HL-60/S4 treated with retinoic acid at 250 ng/mL for 4 days and 3 days (cell line): ENCODE results near the gene HELB.

ENCODE experiments used
- in situ Hi-C: fragments of 300-500 bp; cut with MboI; formaldehyde crosslinking; loops from 2 replicates; pipeline ENCODE4 v1.7.0; 2022; ENCODE audit warnings: low sequenced_read_pairs

Gene HELB

GRCh38 chr12:66359300-66359699 is 57.0 kb downstream of the HELB start:
- in situ Hi-C loops = no loop called here

DNA sequence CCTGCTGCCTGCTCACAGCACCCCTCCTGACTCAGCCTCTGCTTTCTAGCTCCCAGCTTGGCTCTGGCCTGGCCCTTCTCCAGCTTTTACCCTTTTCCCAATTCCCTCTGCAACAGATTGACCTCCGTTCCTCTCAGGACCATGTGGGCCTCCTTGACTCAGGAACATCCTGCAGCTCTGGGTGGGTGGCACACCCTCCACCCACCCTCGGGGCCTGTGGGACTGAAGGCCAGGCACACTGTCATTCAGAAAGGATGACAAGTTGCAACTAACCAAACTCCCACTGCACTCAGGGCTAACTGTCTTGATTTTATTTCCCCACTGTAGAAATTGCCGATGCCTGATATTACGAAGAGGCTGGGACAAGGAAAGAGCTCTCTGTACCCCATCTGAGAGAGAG is 59.4 kb downstream of the HELB start:
- in situ Hi-C loops = no loop called here

DNA sequence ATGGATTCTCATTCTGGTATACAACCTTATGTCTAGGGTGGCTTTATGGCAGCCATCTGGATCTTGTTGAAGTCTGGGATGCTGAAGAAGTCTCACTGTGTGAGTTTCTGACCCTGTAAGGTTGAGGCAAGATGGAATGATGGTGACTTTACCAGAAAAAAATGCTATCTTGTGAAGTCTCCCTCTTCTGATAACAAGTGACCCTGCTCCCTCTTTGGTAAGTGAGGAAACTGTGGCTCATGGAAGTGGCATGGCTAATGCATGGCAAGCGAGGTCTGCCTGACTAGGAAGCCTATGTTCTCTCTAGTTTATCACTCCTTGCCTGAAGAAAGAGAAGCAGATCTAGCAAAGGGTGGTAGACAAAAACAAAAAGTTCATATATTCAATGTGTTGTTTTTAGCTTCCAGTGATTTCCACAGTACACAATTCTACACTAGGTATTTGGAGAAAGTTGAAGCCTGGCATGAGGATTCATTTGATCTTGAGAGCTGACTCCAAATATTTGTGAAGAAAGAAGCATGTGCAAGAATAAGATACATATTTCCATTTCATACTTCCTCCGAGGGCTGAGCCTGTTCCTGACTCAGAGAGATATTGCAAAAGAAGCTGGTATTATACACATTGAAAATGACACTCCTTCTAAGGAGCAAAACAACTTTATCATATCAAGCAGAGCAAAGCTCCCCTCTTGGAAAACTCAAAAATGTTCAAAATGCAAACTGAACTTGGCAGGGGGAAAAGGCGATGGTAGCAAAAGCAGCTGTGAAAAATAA is 63.6 kb downstream of the HELB start:
- in situ Hi-C loops = no loop called here

DNA sequence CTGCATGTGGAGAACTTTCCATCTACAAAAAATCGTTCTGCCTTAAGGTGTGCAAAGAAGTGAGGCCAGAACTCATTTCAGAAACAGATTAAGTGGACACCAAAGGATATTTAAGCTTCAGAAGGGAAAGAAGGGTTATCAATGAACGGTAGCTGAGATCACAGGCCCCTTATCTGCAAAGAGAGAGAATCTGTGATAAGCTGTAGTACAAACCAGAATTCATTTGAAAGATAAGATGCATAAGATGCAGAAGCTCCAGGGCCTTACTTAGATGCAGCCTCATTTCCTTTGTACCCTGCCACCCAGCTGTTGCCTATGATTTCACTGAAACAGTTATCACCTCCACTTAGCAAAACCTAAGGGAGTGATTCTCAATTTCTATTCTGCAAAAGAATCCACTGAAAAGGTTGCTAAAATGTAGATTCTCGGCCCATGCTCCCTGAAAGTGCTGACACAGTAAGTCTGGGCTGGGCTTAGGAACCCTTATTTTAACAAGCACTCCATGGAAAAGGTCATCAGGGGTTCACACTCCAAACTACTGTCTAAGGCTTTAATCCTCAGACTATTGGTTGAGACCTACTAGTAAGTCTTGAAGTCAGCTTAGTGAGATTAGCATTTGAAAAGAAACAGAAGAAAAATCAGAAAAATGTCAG is 64.8 kb downstream of the HELB start:
- in situ Hi-C loops = no loop called here

- in situ Hi-C loops = no loop called here
These were observed 69.7 kb downstream of the HELB start for GRCh38 chr12:66371982-66372381.

DNA sequence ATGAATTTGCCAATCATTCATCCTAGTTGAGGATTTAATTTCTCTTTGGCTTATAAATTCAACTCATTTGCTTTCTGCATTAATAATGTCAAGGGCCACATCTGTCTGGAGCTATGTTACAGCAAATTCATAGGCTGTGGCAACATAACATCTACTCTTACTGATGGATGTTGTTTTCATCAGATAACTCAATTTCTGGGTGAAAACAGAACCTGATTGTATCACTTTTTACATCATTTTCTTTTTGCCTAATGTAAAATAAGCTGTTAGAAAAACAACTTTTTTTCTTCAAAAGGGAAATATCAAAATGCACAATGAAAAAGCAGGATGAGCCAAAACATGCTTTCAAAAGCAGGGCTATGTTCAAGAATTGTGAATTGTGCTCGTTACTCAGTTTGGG is 73.3 kb downstream of the HELB start:
- in situ Hi-C loops = no loop called here

GRCh38 chr12:66379616-66380015 is 77.3 kb downstream of the HELB start:
- in situ Hi-C loops = no loop called here

DNA sequence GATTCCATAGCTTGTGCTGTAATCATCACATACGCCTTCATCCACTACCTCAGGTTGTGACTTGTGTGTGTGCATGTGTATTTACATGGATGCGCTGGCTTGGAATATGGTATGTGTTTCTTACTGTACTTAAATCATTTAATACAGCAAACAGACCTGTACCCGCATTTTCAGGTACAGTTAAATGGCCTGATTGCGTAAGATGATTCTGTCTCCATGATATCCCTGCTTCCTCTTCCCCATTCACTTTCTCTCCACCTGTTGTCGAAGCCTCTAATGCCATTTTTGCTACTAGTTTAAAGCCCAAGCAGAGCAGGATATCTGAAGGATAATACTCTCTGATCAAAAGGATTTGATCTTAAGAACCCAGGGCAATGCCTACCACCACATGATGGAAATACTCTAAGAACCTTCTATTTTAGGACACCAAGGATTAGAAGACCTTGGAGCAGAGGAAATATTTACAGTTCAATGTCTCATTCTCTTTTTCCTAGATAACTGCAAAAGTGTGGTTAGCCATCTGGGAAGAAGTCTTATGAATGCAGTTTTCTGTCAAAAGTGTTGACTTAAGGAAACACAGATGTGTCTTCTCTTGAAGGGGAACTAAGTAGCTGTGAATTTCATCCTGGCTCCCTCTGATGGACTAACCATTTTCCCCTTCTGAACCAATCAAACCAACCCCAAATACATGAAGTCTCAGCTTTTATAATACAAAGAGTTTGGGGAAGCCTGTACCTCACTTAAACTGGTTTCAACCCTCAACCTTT is 78.7 kb downstream of the HELB start:
- in situ Hi-C loops = no loop called here

DNA sequence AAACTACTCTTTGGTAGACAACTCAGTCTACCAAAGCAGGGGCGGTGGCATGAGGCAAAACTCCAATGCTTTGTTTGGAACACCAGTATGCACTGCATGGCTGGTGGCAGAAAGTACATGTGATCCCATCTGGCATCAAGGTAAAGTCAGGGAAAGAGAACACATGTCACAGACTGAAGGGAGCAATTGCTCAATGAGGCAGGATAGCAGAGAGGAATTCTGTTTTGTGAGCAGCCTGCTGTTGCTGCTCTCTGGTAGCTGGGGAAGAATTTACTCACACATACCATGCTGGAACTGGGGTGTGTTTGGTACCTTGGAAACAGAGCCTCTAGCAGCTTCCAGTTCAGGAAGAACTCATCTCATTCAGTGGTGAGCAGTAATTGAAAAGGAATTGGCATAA is 84.8 kb downstream of the HELB start:
- in situ Hi-C loops = no loop called here
